Neuronal stem cell (in vitro differentiated cells): ENCODE data around the gene SNAPC2.

Experiments
- DNase-seq: peaks from one replicate; pipeline ENCODE4 v3.0.0-alpha.2; 2013; ENCODE audit warnings: low spot score
- H2AFZ ChIP-seq: one replicate; pipeline ENCODE4 v1.6.1; 2013; ENCODE audit warnings: mild to moderate bottlenecking, low read length, inconsistent platforms
- H2AK5ac ChIP-seq: 2 replicates; pipeline ENCODE4 v1.6.1; 2013; ENCODE audit warnings: low read depth, mild to moderate bottlenecking, inconsistent platforms, low read length, moderate library complexity, mixed read lengths
- H2BK120ac ChIP-seq: 2 replicates; pipeline ENCODE4 v1.6.1; 2013; ENCODE audit warnings: low read depth, mild to moderate bottlenecking, inconsistent platforms, low read length, moderate library complexity, mixed read lengths
- H2BK12ac ChIP-seq: one replicate; pipeline ENCODE4 v1.6.1; 2013; ENCODE audit warnings: low read length, inconsistent platforms
- H2BK15ac ChIP-seq: 2 replicates; pipeline ENCODE4 v1.6.1; 2013; ENCODE audit warnings: mild to moderate bottlenecking, low read length, inconsistent platforms, mixed read lengths
- H2BK5ac ChIP-seq: one replicate; pipeline ENCODE4 v1.6.1; 2013; ENCODE audit warnings: inconsistent platforms, mild to moderate bottlenecking, low read length, moderate library complexity
- H3K14ac ChIP-seq: one replicate; pipeline ENCODE4 v1.6.1; 2013; ENCODE audit warnings: low read length, inconsistent platforms
- H3K18ac ChIP-seq: 2 replicates; pipeline ENCODE4 v1.6.1; 2013; ENCODE audit warnings: low read length, inconsistent platforms
- H3K23ac ChIP-seq: 2 replicates; pipeline ENCODE4 v1.6.1; 2013; ENCODE audit warnings: low read depth, mild to moderate bottlenecking, mixed read lengths, low read length, inconsistent platforms; ENCODE audit not compliant: poor library complexity
- H3K27ac ChIP-seq: replicated peaks from 3 replicates; pipeline ENCODE4 v1.5.1; 2013; ENCODE audit warnings: low read length, inconsistent platforms
- H3K27me3 ChIP-seq, 3 experiments: 2 replicates each; pipeline ENCODE4 v1.6.1; 2013; ENCODE audit warnings: low read length in 3 of 3, mild to moderate bottlenecking in 2 of 3, inconsistent platforms in 1 of 3, low read depth in 1 of 3, mixed read lengths in 1 of 3, moderate library complexity in 1 of 3; ENCODE audit not compliant: control insufficient read depth in 3 of 3, insufficient read depth in 3 of 3
- H3K36me3 ChIP-seq, 2 donors: replicated peaks in 1 of 2; 2 replicates each; pipeline ENCODE4 v1.6.1; 2013; ENCODE audit warnings: low read length in 2 of 2; ENCODE audit not compliant: control insufficient read depth in 2 of 2, insufficient read depth in 2 of 2
- H3K4ac ChIP-seq: 2 replicates; pipeline ENCODE4 v1.6.1; 2013; ENCODE audit warnings: inconsistent platforms, mild to moderate bottlenecking, low read length, moderate library complexity
- H3K4me1 ChIP-seq, 2 donors: 1 replicate in 1 of 2; 2 replicates in 1 of 2; pipeline ENCODE4 v1.6.1; 2013; ENCODE audit warnings: low read length in 2 of 2, low read depth in 1 of 2; ENCODE audit not compliant: control insufficient read depth in 2 of 2, insufficient read depth in 1 of 2
- H3K4me2 ChIP-seq: one replicate; pipeline ENCODE4 v1.6.1; 2013; ENCODE audit warnings: mild to moderate bottlenecking, low read length, inconsistent platforms; ENCODE audit not compliant: insufficient read depth, poor library complexity, severe bottlenecking
- H3K4me3 ChIP-seq, 2 donors: 2 replicates each; pipeline ENCODE4 v1.5.1; 2013; ENCODE audit warnings: low read length in 2 of 2, mild to moderate bottlenecking in 2 of 2, inconsistent platforms in 1 of 2, moderate library complexity in 1 of 2
- H3K79me1 ChIP-seq: one replicate; pipeline ENCODE4 v1.6.1; 2013; ENCODE audit warnings: low read depth, mild to moderate bottlenecking, inconsistent platforms, low read length, moderate library complexity
- H3K9ac ChIP-seq: one replicate; pipeline ENCODE4 v1.6.1; 2013; ENCODE audit warnings: mild to moderate bottlenecking, low read depth, low read length, inconsistent platforms; ENCODE audit not compliant: poor library complexity
- H3K9me3 ChIP-seq, 2 donors: replicated peaks in 1 of 2; 2 replicates each; pipeline versions ENCODE3 to v1.6.1; 2013; ENCODE audit warnings: low read length in 2 of 2, mild to moderate bottlenecking in 2 of 2, inconsistent platforms in 1 of 2, low read depth in 1 of 2, mixed read lengths in 1 of 2, moderate library complexity in 1 of 2; ENCODE audit not compliant: control insufficient read depth in 2 of 2, insufficient read depth in 1 of 2
- H4K8ac ChIP-seq: one replicate; pipeline ENCODE4 v1.6.1; 2013; ENCODE audit warnings: low read depth, mild to moderate bottlenecking, inconsistent platforms, low read length, moderate library complexity
- H4K91ac ChIP-seq: one replicate; pipeline ENCODE4 v1.6.1; 2013; ENCODE audit warnings: low read length, low read depth, mild to moderate bottlenecking, inconsistent platforms; ENCODE audit not compliant: poor library complexity
- WGBS, 2 donors: extraction: QIAGEN DNeasy Blood & Tissue Kit; methylation state at CpG; one replicate each; pipeline ENCODE4 v1.1.7; 2013; ENCODE audit warnings: missing lambda C conversion rate in 2 of 2, mixed read lengths in 1 of 2; ENCODE audit not compliant: insufficient read length in 2 of 2, insufficient replicate concordance in 1 of 2; ENCODE audit errors: extremely low coverage in 2 of 2; 5-methylcytosine and 5-hydroxymethylcytosine counted together

SNAPC2 gene

GRCh38 chr19:7970716-7971448 is 50.7 kb downstream of the SNAPC2 start:
- Histone ChIP-seq H4K91ac (no peak overlapping the region), H3K79me1 (peaks cover 3% of the 10 kb centered on the region), H3K4me3 (no peak overlapping the region), H2BK15ac (no peak overlapping the region), H2BK5ac (no peak overlapping the region), H2BK120ac (no peak overlapping the region), H3K4ac (no peak overlapping the region), H2AK5ac (no peak overlapping the region), H3K4me1 (no peaks in the 10 kb centered on the region), H3K23ac (peak overlapping the region; percentile 39), H3K14ac (no peak overlapping the region), H3K36me3 (peaks cover 65 to 94% of the 10 kb centered on the region in 2 donors), H3K18ac (no peak overlapping the region), H3K9ac (peak overlapping the region; percentile 63), H3K27ac (peak overlapping the region; percentile 9), H2AFZ (no peak overlapping the region), H3K27me3 (no peaks in the 10 kb centered on the region), H3K9me3 (no peaks in the 10 kb centered on the region), H4K8ac (no peak overlapping the region), H3K4me2 (no peak overlapping the region), H2BK12ac (no peak overlapping the region)
- no CpG with 5 or more reads among the region's 12 CpGs for WGBS, 2 donors
- peak; percentile 63 for DNase-seq

DNA sequence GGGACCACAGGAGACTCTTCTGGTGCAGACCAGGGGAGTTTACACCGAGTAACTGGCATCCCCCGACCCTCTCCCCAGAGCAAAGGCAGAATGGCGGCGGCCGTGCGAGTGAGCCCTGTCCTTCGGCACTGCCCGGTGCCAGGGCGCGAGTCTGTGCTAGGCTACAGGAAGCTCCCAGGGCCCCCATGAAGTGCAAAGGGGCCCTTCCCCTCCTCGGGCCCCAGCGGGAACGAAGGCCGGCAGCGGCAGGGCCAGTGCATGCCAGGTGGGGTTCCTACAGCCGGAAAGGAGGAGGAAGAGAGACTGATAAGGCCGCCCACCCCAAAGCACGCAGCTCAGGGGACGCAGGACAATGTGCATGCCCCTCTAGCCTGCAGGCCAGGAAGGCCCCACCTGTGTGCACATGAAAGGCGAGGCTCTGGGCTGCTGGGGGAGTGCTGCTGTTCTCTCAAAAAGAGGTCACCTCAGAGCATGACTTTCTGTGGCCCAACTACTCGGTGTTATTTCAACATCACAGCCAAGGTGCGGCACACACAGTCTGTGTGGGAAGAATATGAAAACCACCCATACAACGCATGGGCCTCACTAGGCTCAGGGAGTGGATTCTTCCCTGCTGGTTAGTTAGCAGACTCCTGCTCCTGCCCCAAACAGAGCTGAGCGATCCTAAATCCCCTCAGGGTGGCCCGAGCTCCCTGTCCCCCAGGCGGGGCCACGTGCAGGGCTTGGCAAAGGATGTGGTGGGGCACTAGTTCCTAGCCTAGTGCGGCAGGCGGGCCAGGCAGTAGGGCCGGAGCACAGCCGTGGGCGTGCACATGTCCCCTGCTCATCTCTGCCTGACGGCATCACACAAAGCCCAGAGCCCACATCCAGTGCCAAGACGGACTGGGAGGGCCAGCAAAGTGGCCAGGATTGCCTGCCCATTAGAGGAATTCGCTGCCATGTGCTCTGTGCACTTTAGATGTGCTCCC is 51.7 kb downstream of the SNAPC2 start:
- Histone ChIP-seq H3K9ac (peak overlapping the region; percentile 37), H3K23ac (peak overlapping the region; percentile 39), H3K4me2 (no peak overlapping the region), H2BK12ac (peak overlapping the region; percentile 75), H3K18ac (no peak overlapping the region), H2BK120ac (no peak overlapping the region), H3K36me3 (peaks cover 57 to 90% of the 10 kb centered on the region in 2 donors), H2AK5ac (no peak overlapping the region), H2AFZ (no peak overlapping the region), H4K8ac (no peak overlapping the region), H3K27me3 (no peaks in the 10 kb centered on the region), H3K14ac (no peak overlapping the region), H4K91ac (no peak overlapping the region), H2BK15ac (no peak overlapping the region), H3K4me3 (no peak overlapping the region), H3K9me3 (no peaks in the 10 kb centered on the region), H3K4me1 (no peaks in the 10 kb centered on the region), H3K4ac (no peak overlapping the region), H3K79me1 (peaks cover 3% of the 10 kb centered on the region), H2BK5ac (no peak overlapping the region), H3K27ac (peak overlapping the region; percentile 9)
- DNase-seq, result no peak
- WGBS, 2 donors, result no CpG with 5 or more reads among the region's 35 CpGs
